Measurements from ENCODE around the gene ID4. TPM values are rescaled to one million over a fixed set of nuclear protein-coding genes. Genes with fewer than 3 reads are reported as not detected.

Gene ID4
- total and polyA plus RNA-seq, 12 donors = 1.5 to 12.4 (median 6.3) TPM

- H3K27me3 ChIP-seq = peaks cover 14% of the 10 kb centered on the region
- intact Hi-C loops (cut with DNase I) = no loop called here
- WGBS, 4 donors = 69 to 83% (median 78%) methylated on average over 1 of the region's 1 CpG
- no peaks in the 10 kb centered on the region for H3K4me1 ChIP-seq (replicated peaks in 1 of 2)
- no peak overlapping the region for H3K27ac ChIP-seq
- no peaks in the 10 kb centered on the region for H3K9me3 ChIP-seq (replicated peaks in 1 of 3)
- no peak for DNase-seq
- H3K4me3 ChIP-seq = no peak overlapping the region
- H3K36me3 ChIP-seq (replicated peaks in 1 of 2) = no peaks in the 10 kb centered on the region
- TF ChIP-seq CTCF (IDR thresholded peaks at IDR 0.05) (no peak), POLR2A (IDR thresholded peaks at IDR 0.05) (no peak)
Measured at GRCh38 chr6:19831358-19831757, 5.8 kb upstream of the ID4 start.

- Histone ChIP-seq H3K36me3 (replicated peaks in 1 of 2) (no peaks in the 10 kb centered on the region), H3K9me3 (replicated peaks in 1 of 3) (no peaks in the 10 kb centered on the region), H3K4me1 (replicated peaks in 1 of 2) (peaks cover 0 to 5% of the 10 kb centered on the region in 2 donors), H3K4me3 (no peak overlapping the region), H3K27me3 (peaks cover 36% of the 10 kb centered on the region), H3K27ac (no peak overlapping the region)
- TF ChIP-seq CTCF (IDR thresholded peaks at IDR 0.05) (no peak), POLR2A (IDR thresholded peaks at IDR 0.05) (no peak)
- intact Hi-C loops (cut with DNase I) = no loop called here
- 42 to 58% (median 49%) methylated on average over 5 of the region's 5 CpGs for WGBS, 4 donors
- DNase-seq = no peak
Measured at GRCh38 chr6:19833947-19834346, 3.2 kb upstream of the ID4 start.

GRCh38 chr6:19834858-19835257, 2.3 kb upstream of the ID4 start:
- Histone ChIP-seq H3K4me3 (no peak overlapping the region), H3K27me3 (peaks cover 42% of the 10 kb centered on the region), H3K27ac (no peak overlapping the region), H3K36me3 (replicated peaks in 1 of 2) (no peaks in the 10 kb centered on the region), H3K4me1 (replicated peaks in 1 of 2) (peaks cover 0 to 5% of the 10 kb centered on the region in 2 donors), H3K9me3 (replicated peaks in 1 of 3) (no peaks in the 10 kb centered on the region)
- no peak for TF ChIP-seq CTCF (IDR thresholded peaks at IDR 0.05)
- TF ChIP-seq POLR2A (IDR thresholded peaks at IDR 0.05) = no peak
- 60 to 82% (median 73%) methylated on average over 5 of the region's 5 CpGs for WGBS, 4 donors
- no peak for DNase-seq
- intact Hi-C loops (cut with DNase I) = no loop called here

- H3K9me3 ChIP-seq (replicated peaks in 1 of 3) = no peaks in the 10 kb centered on the region
- WGBS, 4 donors = 76 to 86% (median 77%) methylated on average over 4 of the region's 4 CpGs
- peaks cover 47% of the 10 kb centered on the region for H3K27me3 ChIP-seq
- no peaks in the 10 kb centered on the region for H3K36me3 ChIP-seq (replicated peaks in 1 of 2)
- intact Hi-C loops (cut with DNase I) = no loop called here
- no peak overlapping the region for H3K27ac ChIP-seq
- TF ChIP-seq POLR2A (IDR thresholded peaks at IDR 0.05) (no peak), CTCF (IDR thresholded peaks at IDR 0.05) (no peak)
- H3K4me1 ChIP-seq (replicated peaks in 1 of 2) = peaks cover 0 to 5% of the 10 kb centered on the region in 2 donors
- no peak overlapping the region for H3K4me3 ChIP-seq
- DNase-seq = no peak
Measured at GRCh38 chr6:19835605-19836004, 1.6 kb upstream of the ID4 start.
